ENCODE data around the gene SUSD2. TPM values are rescaled to one million over a fixed set of nuclear protein-coding genes. Genes with fewer than 3 reads are reported as not detected.
"Not testable (repeated sequence)": the region's sequence is repeated elsewhere in the genome, so short reads cannot be mapped to it uniquely, and the experiment has no call there.

Gene SUSD2
- total RNA-seq, 3 donors from 2014 or later = 1.3 to 3.9 (median 3.3) TPM

DNA sequence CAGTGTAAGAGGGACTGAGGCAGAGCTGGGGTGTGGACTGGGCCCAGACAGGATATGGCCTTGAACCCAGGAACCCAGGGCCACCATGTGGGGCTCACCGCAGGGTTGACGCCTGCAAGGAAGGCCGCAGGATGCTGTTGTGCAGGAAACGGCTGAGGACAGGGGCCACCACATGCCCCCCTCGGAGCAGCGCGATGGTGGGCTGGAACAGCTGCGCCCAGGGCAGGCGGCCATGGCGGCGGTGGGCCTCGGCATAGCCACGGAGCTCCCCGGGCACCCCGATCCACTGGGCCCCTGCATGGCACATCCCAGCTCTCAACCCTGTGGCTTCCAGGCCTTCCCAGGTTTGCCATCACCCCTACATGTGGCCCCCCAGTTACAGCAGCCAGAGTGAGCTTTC is 51.4 kb downstream of the SUSD2 start:
- Histone ChIP-seq H3K36me3 (ENCODE audit: low read depth) (no peaks in the 10 kb centered on the region), H3K9me3 (no peaks in the 10 kb centered on the region), H3K4me1 (ENCODE audit: low read depth) (no peaks in the 10 kb centered on the region), H3K4me3 (no peak overlapping the region)
- ATAC-seq (no peak), DNase-seq (no peak)
- intact Hi-C loops (cut with DNase I, micrococcal nuclease) = no loop called here
- TF ChIP-seq CTCF (IDR thresholded peaks at IDR 0.05) = no peak

DNA sequence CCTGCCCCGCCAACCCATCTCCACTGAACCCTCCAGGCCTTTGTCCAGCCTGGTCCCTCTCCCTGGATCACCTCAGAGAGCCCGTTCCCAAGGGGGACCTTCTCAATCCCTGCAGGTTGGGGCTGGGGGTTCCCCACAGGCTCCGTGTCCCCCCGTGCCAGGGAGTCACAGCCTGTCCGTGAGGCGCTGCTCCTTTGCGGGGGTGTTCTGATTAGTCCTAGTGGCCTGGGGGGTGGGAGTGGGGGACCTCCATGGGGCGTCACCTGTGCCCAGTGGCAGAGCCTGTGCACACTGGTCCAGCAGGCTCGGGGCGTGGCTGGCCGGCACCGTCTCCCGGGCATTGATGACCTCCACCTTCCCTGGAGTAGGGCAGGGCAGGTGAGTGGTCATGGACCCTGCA is 51.9 kb downstream of the SUSD2 start:
- TF ChIP-seq CTCF (IDR thresholded peaks at IDR 0.05) = no peak
- ATAC-seq (no peak), DNase-seq (no peak)
- no peaks in the 10 kb centered on the region for H3K9me3 ChIP-seq
- no peaks in the 10 kb centered on the region for H3K4me1 ChIP-seq (ENCODE audit: low read depth)
- no peak overlapping the region for H3K4me3 ChIP-seq
- H3K36me3 ChIP-seq (ENCODE audit: low read depth) = no peaks in the 10 kb centered on the region
- intact Hi-C loops (cut with DNase I, micrococcal nuclease) = no loop called here

GRCh38 chr22:24233816-24234215 is 52.5 kb downstream of the SUSD2 start:
- Histone ChIP-seq H3K9me3 (no peaks in the 10 kb centered on the region), H3K36me3 (ENCODE audit: low read depth) (no peaks in the 10 kb centered on the region), H3K4me3 (no peak overlapping the region), H3K4me1 (ENCODE audit: low read depth) (no peaks in the 10 kb centered on the region)
- DNase-seq (no peak), ATAC-seq (no peak)
- TF ChIP-seq CTCF (IDR thresholded peaks at IDR 0.05) = no peak
- intact Hi-C loops (cut with DNase I, micrococcal nuclease) = no loop called here

- intact Hi-C loops (cut with DNase I, micrococcal nuclease) = no loop called here
- H3K36me3 ChIP-seq (ENCODE audit: low read depth) = no peaks in the 10 kb centered on the region
- ATAC-seq (no peak), DNase-seq (no peak)
- H3K4me3 ChIP-seq = no peak overlapping the region
- no peaks in the 10 kb centered on the region for H3K4me1 ChIP-seq (ENCODE audit: low read depth)
- no peak for TF ChIP-seq CTCF (IDR thresholded peaks at IDR 0.05)
- H3K9me3 ChIP-seq = no peaks in the 10 kb centered on the region
These were observed 54.0 kb downstream of the SUSD2 start for GRCh38 chr22:24235315-24235714.

- intact Hi-C loops (cut with DNase I, micrococcal nuclease) = no loop called here
- Histone ChIP-seq H3K36me3 (ENCODE audit: low read depth) (no peaks in the 10 kb centered on the region), H3K4me1 (ENCODE audit: low read depth) (no peaks in the 10 kb centered on the region), H3K9me3 (no peaks in the 10 kb centered on the region), H3K4me3 (no peak overlapping the region)
- no peak for TF ChIP-seq CTCF (IDR thresholded peaks at IDR 0.05)
- DNase-seq (no peak), ATAC-seq (no peak)
These were observed 55.4 kb downstream of the SUSD2 start for GRCh38 chr22:24236656-24237055.

- intact Hi-C loops (cut with DNase I, micrococcal nuclease); H3K4me1 ChIP-seq (ENCODE audit: low read depth); H3K4me3 ChIP-seq; DNase-seq; ATAC-seq; H3K9me3 ChIP-seq; H3K36me3 ChIP-seq (ENCODE audit: low read depth): not testable (repeated sequence)
These were observed 56.9 kb downstream of the SUSD2 start for GRCh38 chr22:24238101-24238694.

Other genes with a start within 250 kb of the SUSD2 start
- gene GSTT2B, start 220.3 kb upstream of the SUSD2 start, total RNA-seq = 1 to 10 TPM; 1.1 to 4.5 (median 2.0) TPM
- 1 to 10 TPM in 2 of 3 donors, not detected in 1; 3.8 to 4.0 TPM for gene DDTL, start 214.6 kb upstream of the SUSD2 start, total RNA-seq
- gene DDT, start 207.0 kb upstream of the SUSD2 start, total RNA-seq = 100 to 1,000 TPM; 151 to 232 (median 190) TPM
- not detected for gene GSTT2, start 201.4 kb upstream of the SUSD2 start, total RNA-seq
- not detected for gene GSTT4, start 176.0 kb upstream of the SUSD2 start, total RNA-seq
- gene CABIN1, start 170.2 kb upstream of the SUSD2 start, total RNA-seq = 10 to 100 TPM; 66.8 to 87.4 (median 79.2) TPM
- 10 to 100 TPM in 1 of 3 donors, 1 to 10 TPM in 2; 2.3 to 14.7 (median 6.6) TPM for gene GGT5, start 63.6 kb downstream of the SUSD2 start, total RNA-seq
- gene SPECC1L, start 89.3 kb downstream of the SUSD2 start, total RNA-seq = 100 to 1,000 TPM in 2 of 3 donors, 10 to 100 TPM in 1; 78.7 to 116 (median 105) TPM
- 1 to 10 TPM; 2.1 to 4.0 (median 3.6) TPM for gene ADORA2A, start 246.1 kb downstream of the SUSD2 start, total RNA-seq